Panc1 (cell line): ENCODE results near the gene SELENOT.

Source experiments
- SIN3A ChIP-seq: IDR thresholded peaks from 2 replicates; pipeline ENCODE4 v1.6.1; 2012; ENCODE audit warnings: low read depth, mild to moderate bottlenecking, low read length, moderate library complexity, borderline replicate concordance; ENCODE audit not compliant: insufficient read depth
- TCF7L2 ChIP-seq: IDR thresholded peaks from 2 replicates; pipeline ENCODE4 v1.6.1; 2011; ENCODE audit warnings: mild to moderate bottlenecking, low read depth, low read length, inconsistent platforms

- no peak for TF ChIP-seq SIN3A
- no peak for TF ChIP-seq TCF7L2
Observed at GRCh38 chr3:150582620-150583019, 20.5 kb upstream of the SELENOT start.
